Stimulated activated CD8-positive, alpha-beta memory T cell treated with anti-CD3 and anti-CD28 coated beads, Interleukin-15, amount 100 ng/mL, for 24 hours (primary cell): ENCODE data around the gene SCARB1.

ENCODE experiments used
- DNase-seq: peaks from one replicate; pipeline ENCODE4 v3.0.0-alpha.2; 2020; ENCODE audit warnings: low read depth

Gene SCARB1

GRCh38 chr12:124774462-124775167, 89.0 kb downstream of the SCARB1 start:
- DNase-seq, result peak; percentile 28

- DNase-seq, result no peak
These were observed 89.6 kb downstream of the SCARB1 start for GRCh38 chr12:124774054-124774461.

- no peak for DNase-seq
These were observed 91.1 kb downstream of the SCARB1 start for GRCh38 chr12:124772289-124773170.

GRCh38 chr12:124771462-124772288, 92.0 kb downstream of the SCARB1 start:
- peak; percentile 92 for DNase-seq

- DNase-seq, result no peak
These were observed 92.9 kb downstream of the SCARB1 start for GRCh38 chr12:124770728-124771127.

- no peak for DNase-seq
These were observed 93.7 kb downstream of the SCARB1 start for GRCh38 chr12:124769881-124770512.

- no peak for DNase-seq
These were observed 94.5 kb downstream of the SCARB1 start for GRCh38 chr12:124769163-124769530.

GRCh38 chr12:124768452-124769162, 95.1 kb downstream of the SCARB1 start:
- no peak for DNase-seq

- DNase-seq, result peak; percentile 87
These were observed 96.4 kb downstream of the SCARB1 start for GRCh38 chr12:124767066-124767821.

GRCh38 chr12:124766727-124767065, 97.0 kb downstream of the SCARB1 start:
- no peak for DNase-seq

GRCh38 chr12:124765581-124766489, 97.8 kb downstream of the SCARB1 start:
- DNase-seq, result no peak

GRCh38 chr12:124764870-124765580, 98.6 kb downstream of the SCARB1 start:
- no peak for DNase-seq

- no peak for DNase-seq
These were observed 99.2 kb downstream of the SCARB1 start for GRCh38 chr12:124764451-124764850.

GRCh38 chr12:124763594-124763979, 100.1 kb downstream of the SCARB1 start:
- DNase-seq, result no peak

- no peak for DNase-seq
These were observed 100.7 kb downstream of the SCARB1 start for GRCh38 chr12:124762791-124763593.

- no peak for DNase-seq
These were observed 101.3 kb downstream of the SCARB1 start for GRCh38 chr12:124762384-124762783.

GRCh38 chr12:124761871-124762270, 101.8 kb downstream of the SCARB1 start:
- DNase-seq, result no peak

GRCh38 chr12:124761056-124761455, 102.6 kb downstream of the SCARB1 start:
- DNase-seq, result no peak
